ACC112 (cell line): ENCODE results near the gene GPR148.

ENCODE experiments used
- H2AFZ ChIP-seq: fragments of 200-600 bp; sonication (generic); one replicate; pipeline ENCODE4 v1.6.0; 2017; ENCODE audit warnings: antibody characterized with exemption, low read length; ENCODE audit not compliant: unreplicated experiment
- H3K27ac ChIP-seq: fragments of 200-600 bp; sonication (generic); 2 replicates; pipeline ENCODE4 v1.5.1; 2014; ENCODE audit warnings: low read depth, mild to moderate bottlenecking, antibody characterized with exemption, low read length, moderate library complexity
- H3K27me3 ChIP-seq: fragments of 200-600 bp; sonication (generic); 2 replicates; pipeline ENCODE4 v1.6.1; 2014; ENCODE audit warnings: mild to moderate bottlenecking, antibody characterized with exemption, low read length, moderate library complexity, mixed read lengths; ENCODE audit not compliant: insufficient read depth
- H3K36me3 ChIP-seq: fragments of 200-600 bp; sonication (generic); 2 replicates; pipeline ENCODE4 v1.6.1; 2016; ENCODE audit warnings: mild to moderate bottlenecking, antibody characterized with exemption, low read length, moderate library complexity, mixed read lengths; ENCODE audit not compliant: insufficient read depth
- H3K4me1 ChIP-seq: fragments of 200-600 bp; sonication (generic); one replicate; pipeline ENCODE4 v1.6.1; 2016; ENCODE audit warnings: low read length, mixed read lengths; ENCODE audit not compliant: insufficient read depth, unreplicated experiment, control insufficient read depth
- H3K4me3 ChIP-seq: fragments of 200-600 bp; sonication (generic); 2 replicates; pipeline ENCODE4 v1.5.1; 2014; ENCODE audit warnings: mild to moderate bottlenecking, low read depth, low read length
- H3K79me2 ChIP-seq: fragments of 200-600 bp; sonication (generic); one replicate; pipeline ENCODE4 v1.6.0; 2016; ENCODE audit warnings: low read length; ENCODE audit not compliant: control insufficient read depth, unreplicated experiment, insufficient read depth

Gene GPR148

DNA sequence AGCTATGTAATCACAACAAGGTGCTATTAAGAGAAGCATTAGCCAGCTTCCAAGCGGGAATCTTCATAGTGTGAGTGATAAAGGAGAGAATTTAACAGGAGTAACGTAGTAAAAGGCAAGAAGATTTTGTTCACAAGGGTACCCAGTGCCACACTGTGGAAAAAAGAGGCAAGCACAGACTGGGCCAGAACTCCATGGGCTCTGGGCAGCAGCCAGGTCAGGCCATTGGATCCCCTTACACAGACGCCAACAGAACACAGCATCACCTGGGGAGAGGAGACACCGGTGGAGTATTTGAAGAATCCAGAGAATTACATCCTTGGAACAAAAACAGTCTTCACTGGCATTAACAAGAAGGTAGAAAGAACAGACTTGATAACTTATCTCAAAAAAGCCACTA lies 47.7 kb downstream of the GPR148 start:
- Histone ChIP-seq H3K4me1 (no peaks in the 10 kb centered on the region), H3K27me3 (peaks cover 22% of the 10 kb centered on the region; the same call in 1 of the 2 replicates), H3K79me2 (no peaks in the 10 kb centered on the region), H3K4me3 (no peak overlapping the region), H3K27ac (no peak overlapping the region), H3K36me3 (no peaks in the 10 kb centered on the region), H2AFZ (no peak overlapping the region)

DNA sequence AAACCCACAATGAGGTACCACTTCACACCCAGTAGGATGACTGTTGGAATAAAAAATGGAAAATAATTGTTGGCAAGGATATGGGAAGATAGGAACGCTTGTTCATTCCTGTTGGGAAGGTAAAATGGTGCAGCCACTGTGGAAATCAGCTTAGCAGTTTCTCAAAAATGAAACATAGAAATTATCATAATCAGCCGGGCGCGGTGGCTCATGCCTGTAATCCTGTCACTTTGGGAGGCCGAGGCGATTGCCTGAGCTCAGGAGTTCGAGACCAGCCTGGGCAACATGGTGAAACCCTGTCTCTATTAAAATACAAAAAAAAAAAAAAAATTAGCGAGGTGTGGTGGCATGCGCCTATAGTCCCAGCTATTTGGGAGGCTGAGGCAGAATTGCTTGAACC lies 49.9 kb downstream of the GPR148 start:
- H3K27ac ChIP-seq = no peak overlapping the region
- peaks cover 38% of the 10 kb centered on the region for H3K27me3 ChIP-seq
- no peak overlapping the region for H3K4me3 ChIP-seq
- no peak overlapping the region for H2AFZ ChIP-seq
- no peaks in the 10 kb centered on the region for H3K79me2 ChIP-seq
- H3K36me3 ChIP-seq = no peaks in the 10 kb centered on the region
- no peaks in the 10 kb centered on the region for H3K4me1 ChIP-seq
